GM13976 (cell line): ENCODE measurements around the gene EXOC3L1.

Experiments
- DNase-seq: peaks from one replicate; pipeline ENCODE4 v3.0.0; 2012; ENCODE audit warnings: low spot score
- in situ Hi-C: fragments of 300-500 bp; cut with MboI; formaldehyde crosslinking; loops from one replicate; pipeline ENCODE4 v1.12.0; 2022; ENCODE audit warnings: low sequenced_read_pairs, mixed read lengths, inconsistent platforms; ENCODE audit not compliant: unreplicated experiment
- TF ChIP-seq, protein P1 (sequence below): IDR thresholded peaks from 2 replicates; pipeline ENCODE4 v1.5.1; 2012; ENCODE audit warnings: borderline replicate concordance, mild to moderate bottlenecking; ENCODE audit not compliant: insufficient read depth; ENCODE audit errors: extremely low read depth, missing control alignments, control extremely low read depth

The EXOC3L1 gene, protein sequence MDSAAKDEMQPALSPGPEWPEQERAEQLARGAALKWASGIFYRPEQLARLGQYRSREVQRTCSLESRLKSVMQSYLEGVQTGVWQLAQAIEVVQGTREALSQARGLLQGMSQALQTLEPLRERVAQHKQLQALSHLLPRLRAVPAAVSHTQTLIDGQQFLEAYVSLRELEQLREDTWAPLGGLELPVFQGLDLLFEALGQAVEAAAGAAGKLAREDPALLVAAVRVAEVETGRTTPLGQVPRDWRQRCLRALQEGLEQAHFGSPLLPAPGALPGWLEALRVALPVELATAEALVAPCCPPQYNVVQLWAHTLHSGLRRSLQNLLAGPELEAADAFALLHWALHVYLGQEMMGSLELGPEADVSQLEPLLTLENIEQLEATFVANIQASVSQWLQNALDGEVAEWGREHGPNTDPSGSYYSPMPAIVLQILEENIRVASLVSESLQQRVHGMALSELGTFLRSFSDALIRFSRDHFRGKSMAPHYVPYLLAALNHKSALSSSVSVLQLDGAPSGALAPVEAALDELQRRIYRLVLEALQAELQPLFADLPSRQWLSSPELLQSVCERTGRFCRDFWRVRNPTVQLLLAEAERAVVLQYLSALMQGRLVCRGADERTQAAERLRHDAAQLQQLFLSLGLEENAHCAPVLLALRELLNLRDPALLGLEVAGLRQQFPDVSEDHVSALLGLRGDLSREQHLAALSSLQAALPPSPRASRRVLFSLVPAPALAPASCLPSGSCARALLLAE

DNA sequence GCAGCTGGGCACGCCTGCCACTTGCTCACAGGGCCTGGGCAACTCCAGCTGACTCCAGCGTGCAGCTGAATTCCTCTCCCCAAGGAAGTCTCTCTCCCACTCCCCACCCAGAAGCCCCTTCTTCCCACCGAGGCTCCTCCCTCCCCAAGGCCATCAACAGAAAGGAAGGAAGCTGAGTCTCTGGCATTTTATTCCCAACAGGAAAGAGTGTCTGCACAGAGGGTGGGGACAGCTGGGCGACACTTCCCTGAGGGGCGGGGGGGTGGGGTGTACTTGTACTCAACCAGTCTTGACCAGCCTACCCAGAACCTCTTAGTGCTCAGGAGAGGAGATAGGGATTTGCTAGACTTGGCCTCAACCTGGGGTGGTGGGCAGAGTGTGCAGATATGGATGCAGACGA lies at the start of gene EXOC3L1:
TSS of gene EXOC3L1 (minus strand) at position 96 of the 400 bp plus-strand sequence. CDS start 460 bp downstream, outside the sequence.
- TF ChIP-seq, protein P1, sequence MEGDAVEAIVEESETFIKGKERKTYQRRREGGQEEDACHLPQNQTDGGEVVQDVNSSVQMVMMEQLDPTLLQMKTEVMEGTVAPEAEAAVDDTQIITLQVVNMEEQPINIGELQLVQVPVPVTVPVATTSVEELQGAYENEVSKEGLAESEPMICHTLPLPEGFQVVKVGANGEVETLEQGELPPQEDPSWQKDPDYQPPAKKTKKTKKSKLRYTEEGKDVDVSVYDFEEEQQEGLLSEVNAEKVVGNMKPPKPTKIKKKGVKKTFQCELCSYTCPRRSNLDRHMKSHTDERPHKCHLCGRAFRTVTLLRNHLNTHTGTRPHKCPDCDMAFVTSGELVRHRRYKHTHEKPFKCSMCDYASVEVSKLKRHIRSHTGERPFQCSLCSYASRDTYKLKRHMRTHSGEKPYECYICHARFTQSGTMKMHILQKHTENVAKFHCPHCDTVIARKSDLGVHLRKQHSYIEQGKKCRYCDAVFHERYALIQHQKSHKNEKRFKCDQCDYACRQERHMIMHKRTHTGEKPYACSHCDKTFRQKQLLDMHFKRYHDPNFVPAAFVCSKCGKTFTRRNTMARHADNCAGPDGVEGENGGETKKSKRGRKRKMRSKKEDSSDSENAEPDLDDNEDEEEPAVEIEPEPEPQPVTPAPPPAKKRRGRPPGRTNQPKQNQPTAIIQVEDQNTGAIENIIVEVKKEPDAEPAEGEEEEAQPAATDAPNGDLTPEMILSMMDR, result no peak
- no peak for DNase-seq
- in situ Hi-C loops, result no loop called here

DNA sequence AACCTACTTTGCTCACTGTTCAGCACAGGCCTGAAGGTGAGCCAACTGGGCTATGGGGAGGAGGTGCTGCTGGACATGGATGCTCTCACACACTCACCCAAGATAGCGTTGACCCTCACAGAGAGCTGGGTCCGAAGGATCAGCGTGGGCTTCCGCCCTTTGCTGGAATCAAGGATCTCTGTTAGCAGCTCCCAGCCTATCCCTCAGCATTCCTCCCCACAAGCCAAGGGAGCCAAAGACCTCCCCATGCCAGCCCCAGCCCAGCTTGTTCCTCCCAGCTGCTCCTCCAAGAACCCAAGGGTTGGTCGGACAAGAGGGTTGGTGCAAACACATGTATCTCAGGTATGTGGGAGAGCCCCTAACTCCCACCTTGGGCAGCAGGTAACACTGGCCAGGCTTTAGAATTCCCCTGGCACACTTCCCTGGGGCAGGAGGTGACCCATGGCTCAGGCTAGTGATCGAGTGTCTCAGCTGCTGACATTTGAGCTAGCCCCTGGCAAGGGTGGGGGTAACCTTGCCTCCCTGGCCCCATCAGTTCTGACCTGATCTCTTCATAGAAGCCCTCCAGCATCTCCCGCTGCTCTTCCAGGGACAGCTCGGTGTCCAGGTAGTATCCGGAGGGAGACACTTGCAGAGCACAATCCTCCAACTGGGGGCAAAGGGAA lies 49.0 kb upstream of the EXOC3L1 start:
- in situ Hi-C loops, result no loop called here
- DNase-seq, result no peak
- TF ChIP-seq, protein P1, result no peak

DNA sequence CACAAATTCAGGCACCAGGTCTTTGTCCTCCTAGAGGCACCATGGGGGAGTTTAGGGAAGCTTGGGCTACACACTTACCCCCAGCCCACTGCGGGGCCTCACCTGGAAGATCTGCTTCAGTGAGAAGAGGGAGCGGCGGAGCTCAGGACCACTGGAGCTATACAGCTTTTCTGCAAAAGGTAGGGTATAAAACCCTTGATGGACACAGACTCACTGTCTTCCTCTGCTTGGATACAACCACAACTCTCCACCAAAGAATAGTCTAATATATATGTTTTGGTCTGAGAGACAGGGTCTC lies 48.3 kb upstream of the EXOC3L1 start:
- in situ Hi-C loops, result no loop called here
- TF ChIP-seq, protein P1, result no peak
- DNase-seq, result no peak

DNA sequence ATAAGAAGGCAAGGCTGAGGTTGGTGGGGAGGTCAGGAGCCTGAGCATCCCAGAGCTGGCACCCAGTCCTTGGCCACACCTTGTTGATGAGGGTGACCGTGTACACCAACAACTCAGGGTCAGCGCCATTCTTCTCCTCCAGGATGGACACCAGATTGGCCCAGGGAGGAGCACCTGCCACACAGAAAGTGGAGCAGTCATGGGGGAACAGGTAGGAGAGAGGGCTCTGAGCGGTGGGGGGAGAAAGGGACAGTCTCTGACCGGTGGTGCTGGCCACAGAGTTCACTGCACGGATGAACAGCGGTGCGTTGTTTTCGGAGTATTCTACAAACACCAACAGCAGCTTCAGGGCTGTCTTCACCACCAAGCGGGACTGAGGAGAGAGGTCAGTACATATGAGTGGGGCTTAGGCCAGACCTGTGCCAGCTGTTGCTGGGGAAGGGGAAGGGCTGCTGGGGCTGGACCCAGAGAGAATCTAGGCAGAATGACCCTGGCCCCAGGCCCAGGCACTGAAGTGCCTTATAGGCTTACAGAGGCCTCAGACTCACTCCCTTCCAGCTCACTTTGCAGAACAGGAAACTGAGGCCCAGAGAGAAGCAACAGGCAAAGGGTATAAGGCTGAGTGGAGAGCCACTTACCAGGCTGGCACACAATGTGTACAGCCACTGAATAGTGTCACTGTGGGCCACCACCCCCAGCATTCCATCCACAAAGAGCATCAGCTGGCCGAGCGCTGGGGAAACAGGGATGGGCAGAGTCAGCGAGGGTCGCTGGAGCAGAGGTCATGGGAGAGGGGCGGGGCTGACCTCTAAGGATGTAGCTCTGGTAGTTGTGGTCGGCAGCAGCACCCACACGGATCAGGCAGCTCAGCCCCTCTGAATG lies 47.7 kb upstream of the EXOC3L1 start:
- TF ChIP-seq, protein P1, result no peak
- DNase-seq, result no peak
- in situ Hi-C loops, result no loop called here

DNA sequence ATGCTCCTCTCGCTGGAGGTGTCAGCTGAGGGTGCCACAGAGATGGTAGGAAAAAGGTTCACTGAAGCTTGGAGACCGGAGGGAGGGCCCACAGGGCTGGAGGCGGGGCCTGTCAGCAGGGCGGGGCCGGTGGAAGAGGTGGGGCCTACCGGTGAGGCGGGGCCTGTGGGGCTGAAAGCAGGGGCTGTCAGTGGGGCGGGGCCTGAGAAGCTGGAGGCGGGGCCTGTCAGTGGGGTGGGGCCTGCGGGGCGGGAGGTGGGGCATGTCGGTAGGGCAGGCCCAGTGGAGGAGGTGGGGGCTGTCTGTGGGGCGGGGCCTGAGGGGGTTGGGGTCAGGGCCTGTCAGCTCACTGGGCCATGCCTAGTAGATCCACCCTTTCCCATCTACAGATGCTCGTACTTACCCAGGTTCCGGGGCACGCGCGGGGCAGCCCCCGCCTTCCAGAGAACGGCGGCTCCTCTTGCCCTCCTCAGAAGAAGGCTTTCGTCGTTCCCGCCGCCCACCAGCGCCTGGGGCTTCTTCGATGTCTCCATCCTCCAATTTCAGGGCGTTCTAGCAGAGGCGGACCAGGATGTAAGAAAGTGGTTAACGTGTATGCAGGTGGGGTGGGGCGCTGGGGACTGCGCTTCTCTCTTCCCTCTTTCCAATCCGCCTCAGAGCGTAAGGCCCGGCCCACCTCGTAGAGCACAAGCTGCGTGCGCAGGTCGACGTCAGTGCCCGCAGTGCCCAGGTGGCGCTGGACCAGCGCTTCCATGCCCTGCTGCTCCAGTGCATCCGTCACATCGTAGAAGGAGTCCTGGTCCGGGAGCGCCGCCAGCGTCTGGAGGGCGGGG lies 46.8 kb upstream of the EXOC3L1 start:
- DNase-seq, result peak; percentile 87
- TF ChIP-seq, protein P1, result no peak
- in situ Hi-C loops, result no loop called here
